NCI-H2171 (cell line): ENCODE measurements around the gene UNC119B.
A peak's percentile ranks its signal among the peaks of the same experiment; 100 is the strongest.

Experiments used
- DNase-seq: peaks from one replicate; lab custom pipeline; 2025; lab: John Stamatoyannopoulos, UW

UNC119B gene

GRCh38 chr12:120739821-120740613 lies 29.8 kb downstream of the UNC119B start:
- no peak for DNase-seq

- DNase-seq = no peak
These were observed 30.6 kb downstream of the UNC119B start for GRCh38 chr12:120740871-120741270.

GRCh38 chr12:120741476-120742421 lies 31.5 kb downstream of the UNC119B start:
- no peak for DNase-seq

- DNase-seq = no peak
These were observed 34.8 kb downstream of the UNC119B start for GRCh38 chr12:120744922-120745493.

GRCh38 chr12:120748242-120748641 lies 38.0 kb downstream of the UNC119B start:
- no peak for DNase-seq

- DNase-seq = no peak
These were observed 39.0 kb downstream of the UNC119B start for GRCh38 chr12:120749256-120749655.

GRCh38 chr12:120750806-120751205 lies 40.5 kb downstream of the UNC119B start:
- DNase-seq = no peak

GRCh38 chr12:120751389-120751788 lies 41.1 kb downstream of the UNC119B start:
- no peak for DNase-seq

GRCh38 chr12:120754792-120755191 lies 44.5 kb downstream of the UNC119B start:
- no peak for DNase-seq

GRCh38 chr12:120755269-120755668 lies 45.0 kb downstream of the UNC119B start:
- DNase-seq = no peak

- no peak for DNase-seq
These were observed 47.0 kb downstream of the UNC119B start for GRCh38 chr12:120757226-120757742.

- no peak for DNase-seq
These were observed 47.7 kb downstream of the UNC119B start for GRCh38 chr12:120757949-120758348.

GRCh38 chr12:120758798-120759590 lies 48.7 kb downstream of the UNC119B start:
- DNase-seq = no peak

- DNase-seq = peak; percentile 96
These were observed 49.5 kb downstream of the UNC119B start for GRCh38 chr12:120759591-120760348.

GRCh38 chr12:120760349-120761254 lies 50.3 kb downstream of the UNC119B start:
- no peak for DNase-seq

- no peak for DNase-seq
These were observed 51.3 kb downstream of the UNC119B start for GRCh38 chr12:120761519-120761934.

- no peak for DNase-seq
These were observed 51.8 kb downstream of the UNC119B start for GRCh38 chr12:120762086-120762485.

- DNase-seq = no peak
These were observed 53.0 kb downstream of the UNC119B start for GRCh38 chr12:120763250-120763649.

- no peak for DNase-seq
These were observed 54.6 kb downstream of the UNC119B start for GRCh38 chr12:120764816-120765215.

GRCh38 chr12:120766566-120766965 lies 56.3 kb downstream of the UNC119B start:
- DNase-seq = no peak
